Heart left ventricle (tissue), 16 donors: ENCODE measurements around the gene STUM. TPM values are rescaled to one million over a fixed set of nuclear protein-coding genes. Genes with fewer than 3 reads are reported as not detected.

Experiments used
- ATAC-seq, 4 donors: fragments of 200-7000 bp; cut with Tn5 transposase; one replicate each; pipeline ENCODE4 v1.9.1; 2020 to 2022; ENCODE audit warnings: moderate library complexity in 4 of 4, mild to moderate bottlenecking in 3 of 4, moderate number of reproducible peaks in 1 of 4
- DNase-seq, 5 donors: peaks; one replicate each; pipeline ENCODE4 v3.0.0-alpha.2; 2020
- H3K27ac ChIP-seq, 12 donors: fragments of 200-600 bp; sonication (generic) in 4 of 12; one replicate each; pipeline versions ENCODE4 v1.5.0 to v1.8.0; 2016 to 2022; ENCODE audit warnings: mild to moderate bottlenecking in 2 of 12
- H3K27me3 ChIP-seq, 9 donors: fragments of 200-600 bp; sonication (generic) in 2 of 9; one replicate each; pipeline versions ENCODE4 v1.5.1 to v1.8.0; 2016 to 2022; ENCODE audit warnings: mild to moderate bottlenecking in 3 of 9
- H3K36me3 ChIP-seq, 9 donors: fragments of 200-600 bp; sonication (generic) in 2 of 9; one replicate each; pipeline versions ENCODE4 v1.5.0 to v1.8.0; 2018 to 2022; ENCODE audit warnings: mild to moderate bottlenecking in 2 of 9
- H3K4me1 ChIP-seq, 12 donors: fragments of 200-600 bp; sonication (generic) in 4 of 12; one replicate each; pipeline versions ENCODE4 v1.5.0 to v1.8.0; 2016 to 2022; ENCODE audit warnings: mild to moderate bottlenecking in 3 of 12
- H3K4me3 ChIP-seq, 12 donors: fragments of 200-600 bp; sonication (generic) in 4 of 12; one replicate each; pipeline versions ENCODE4 v1.5.0 to v1.8.0; 2017 to 2022; ENCODE audit warnings: mild to moderate bottlenecking in 9 of 12, moderate library complexity in 4 of 12
- H3K9me3 ChIP-seq, 12 donors: fragments of 200-600 bp; sonication (generic) in 4 of 12; one replicate each; pipeline versions ENCODE4 v1.5.0 to v1.8.0; 2016 to 2022; ENCODE audit warnings: mild to moderate bottlenecking in 1 of 12
- CTCF ChIP-seq, 12 donors: fragments of 200-600 bp; sonication (generic) in 4 of 12; IDR thresholded peaks; one replicate each; pipeline versions ENCODE4 v1.5.0 to v1.8.0; 2018 to 2022; ENCODE audit warnings: antibody characterized with exemption in 12 of 12, mild to moderate bottlenecking in 5 of 12
- POLR2A ChIP-seq, 2 donors: fragments of 450-650 bp; IDR thresholded peaks; one replicate each; pipeline ENCODE4 v1.6.1; 2017; ENCODE audit warnings: antibody characterized with exemption in 2 of 2, mild to moderate bottlenecking in 2 of 2, moderate library complexity in 2 of 2
- WGBS, 4 donors: extraction: QIAGEN DNeasy Blood & Tissue Kit in 2 of 4; methylation state at CpG; one replicate each; pipeline versions ENCODE4 v1.1.5 to v1.1.7; 2013 to 2018; 5-methylcytosine and 5-hydroxymethylcytosine counted together
- intact Hi-C, 10 donors: fragments of 100-400 bp; cut with DNase I; formaldehyde crosslinking; loops; one replicate each; pipeline versions ENCODE4 v1.11.1 to v1.14.2; 2022
- polyA plus RNA-seq, 2 donors: library from polyadenylated mRNA; stranded (reverse); fragments of 200-250 nt; gene quantifications; one replicate each; pipeline ENCODE4 v1.2.3, GENCODE V29; 2013
- total RNA-seq, 9 donors: library from RNA; depleted of rRNA in 2 of 9; stranded (reverse); fragments of >200 nt in 2 of 9; fragmentation: NEBNext Ultra II Directional in 3 of 9; extraction: Animal tissue kit (Norgen Biotek cat#: 25700) in 3 of 9; gene quantifications; one replicate each; pipeline versions ENCODE4 v1.1.0 to v1.2.4, GENCODE V29; 2016 to 2023
- donor health status: ischemic (EF 13 %, LVEDD 7.1; RV severe dilation, severe dysfunction).
- donor health status: healthy with polysubstance abuse.
- donor health status: DM: no; HTN: yes; CAD: no.
- donor health status: DM: no; HTN: no; CAD: no.
- donor health status: ischemic (EF 25% LVEDD 6.9; RV normal size, moderate dysfunction).
- donor health status: ischemic (EF 25% LVEDD 5.7; RV mildly dilated, moderate dysfunction).
- donor health status: healthy.
- donor health status: DM: yes; HTN: yes; CAD: no.
- donor health status: ischemic (EF 35%, LVEDD 5.7; RV mildly dilated, moderate dysfunction).
- donor health status: nonischemic (EF 11% LVEDD 7.7; RV severe dilation, severe dysfunction).
- donor health status: DM: yes; HTN: yes; CAD: no.
- donor health status: PGD.
- donor health status: ischemic (EF 29% LVEDD 5.4; RV normal size, mild dysfunction).
- donor health status: nonischemic (EF 23%, LVEDD 6.1; RV moderate dilation, normal function).

The STUM gene
- total and polyA plus RNA-seq, 11 donors: 0.39 to 1.7 (median 0.97) TPM

- DNase-seq (peak in 1 of 5 donors; percentile 4), ATAC-seq (peak in 1 of 4 donors; percentile 15)
- Histone ChIP-seq H3K4me3 (no peak overlapping the region), H3K27me3 (no peaks in the 10 kb centered on the region), H3K27ac (peak overlapping the region in 1 of 12 donors; percentile 32), H3K36me3 (peaks cover 0 to 14% (median 5%) of the 10 kb centered on the region in 9 donors), H3K4me1 (peaks cover 0 to 10% (median 6%) of the 10 kb centered on the region in 12 donors), H3K9me3 (peaks cover 0 to 4% (median 0%) of the 10 kb centered on the region in 12 donors)
- no peak for TF ChIP-seq POLR2A (IDR thresholded peaks at IDR 0.05)
- no peak for TF ChIP-seq CTCF (IDR thresholded peaks at IDR 0.05)
- WGBS, 4 donors: 75 to 94% (median 85%) methylated on average over 6 of the region's 6 CpGs
- intact Hi-C loops: loop anchor here in 4 of 10 donors (2.0 to 10.0 kb wide), 4 partner anchors 80 to 808 kb away; partner anchors contain the start of gene STUM (in 1 of the 4)
Measured at GRCh38 chr1:226627050-226627755, 78.6 kb downstream of the STUM start.

- intact Hi-C loops: loop anchor here in 4 of 10 donors (2.0 to 10.0 kb wide), 4 partner anchors 81 to 807 kb away; partner anchors contain the start of gene STUM (in 1 of the 4)
- no peak for TF ChIP-seq POLR2A (IDR thresholded peaks at IDR 0.05)
- no peak for TF ChIP-seq CTCF (IDR thresholded peaks at IDR 0.05)
- 82 to 92% (median 87%) methylated on average over 11 of the region's 11 CpGs for WGBS, 4 donors
- Histone ChIP-seq H3K9me3 (no peaks in the 10 kb centered on the region), H3K27me3 (no peaks in the 10 kb centered on the region), H3K4me3 (no peak overlapping the region), H3K36me3 (peaks cover 0 to 22% (median 11%) of the 10 kb centered on the region in 9 donors), H3K4me1 (peaks cover 0 to 15% (median 6%) of the 10 kb centered on the region in 12 donors), H3K27ac (peak overlapping the region in 1 of 12 donors; percentile 81)
- DNase-seq (peak in 1 of 5 donors; percentile 37), ATAC-seq (no peak)
Measured at GRCh38 chr1:226627924-226628611, 79.5 kb downstream of the STUM start.

- H3K27ac ChIP-seq: peak overlapping the region in 1 of 12 donors; percentile 81
- peaks cover 0 to 26% (median 16%) of the 10 kb centered on the region in 9 donors for H3K36me3 ChIP-seq
- TF ChIP-seq POLR2A (IDR thresholded peaks at IDR 0.05) (no peak), CTCF (IDR thresholded peaks at IDR 0.05) (no peak)
- no peak for ATAC-seq
- no peak overlapping the region for H3K4me3 ChIP-seq
- DNase-seq: peak in 1 of 5 donors; percentile 23
- H3K27me3 ChIP-seq: no peaks in the 10 kb centered on the region
- 88 to 91% (median 90%) methylated on average over 10 of the region's 10 CpGs for WGBS, 4 donors
- H3K9me3 ChIP-seq: no peaks in the 10 kb centered on the region
- intact Hi-C loops: loop anchor here in 3 of 10 donors (5.0 to 10.0 kb wide), 3 partner anchors 81 to 806 kb away; partner anchors contain the start of gene STUM (in 1 of the 3)
- H3K4me1 ChIP-seq: peaks cover 0 to 21% (median 8%) of the 10 kb centered on the region in 12 donors
Measured at GRCh38 chr1:226628612-226629155, 80.1 kb downstream of the STUM start.
